ENCODE data around the gene CDC23. TPM values are rescaled to one million over a fixed set of nuclear protein-coding genes. Genes with fewer than 3 reads are reported as not detected.

Gene CDC23
- total and polyA plus RNA-seq, 2 of the 4 experiments (the other 2 are of a cell fraction): 21.1 to 28.0 TPM

- no peak overlapping the region for H2BK120ac ChIP-seq (ENCODE audit: low read depth, low read length)
- no peaks in the 10 kb centered on the region for H3K79me1 ChIP-seq (ENCODE audit: low read depth in 1 of 2, low read length in 2 of 2)
- H2BK20ac ChIP-seq (ENCODE audit: low read depth, low read length): no peak overlapping the region
- H3K56ac ChIP-seq (ENCODE audit: extremely low read depth, insufficient read depth, low read length): no peak overlapping the region
- H2BK5ac ChIP-seq (ENCODE audit: low read depth, low read length, poor library complexity, severe bottlenecking): no peak overlapping the region
- CTCF ChIA-PET: no interaction called here
- no peak for TF ChIP-seq NFE2L2 (IDR thresholded peaks at IDR 0.05; ENCODE audit: low read depth, low read length)
- TF ChIP-seq RCOR1 (IDR thresholded peaks at IDR 0.05; ENCODE audit: insufficient replicate concordance, low read length): no peak
- no peak for TF ChIP-seq MXI1 (IDR thresholded peaks at IDR 0.05; ENCODE audit: borderline replicate concordance, low read depth, low read length)
- TF ChIP-seq POLR2A (IDR thresholded peaks at IDR 0.05; ENCODE audit: low read depth, low read length): no peak
- no peak for TF ChIP-seq RFX5 (IDR thresholded peaks at IDR 0.05; ENCODE audit: low read depth, low read length)
- TF ChIP-seq FOS (IDR thresholded peaks at IDR 0.05; ENCODE audit: low read depth, low read length): no peak
- no peak for TF ChIP-seq CTCF (conservative IDR thresholded peaks at IDR 0.05; ENCODE audit: low read depth, low read length)
- TF ChIP-seq, protein P1, sequence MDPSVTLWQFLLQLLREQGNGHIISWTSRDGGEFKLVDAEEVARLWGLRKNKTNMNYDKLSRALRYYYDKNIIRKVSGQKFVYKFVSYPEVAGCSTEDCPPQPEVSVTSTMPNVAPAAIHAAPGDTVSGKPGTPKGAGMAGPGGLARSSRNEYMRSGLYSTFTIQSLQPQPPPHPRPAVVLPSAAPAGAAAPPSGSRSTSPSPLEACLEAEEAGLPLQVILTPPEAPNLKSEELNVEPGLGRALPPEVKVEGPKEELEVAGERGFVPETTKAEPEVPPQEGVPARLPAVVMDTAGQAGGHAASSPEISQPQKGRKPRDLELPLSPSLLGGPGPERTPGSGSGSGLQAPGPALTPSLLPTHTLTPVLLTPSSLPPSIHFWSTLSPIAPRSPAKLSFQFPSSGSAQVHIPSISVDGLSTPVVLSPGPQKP (IDR thresholded peaks at IDR 0.05; ENCODE audit: borderline replicate concordance, low read depth, low read length): no peak
- TF ChIP-seq BHLHE40 (IDR thresholded peaks at IDR 0.05; ENCODE audit: low read depth, low read length): no peak
- no peak for TF ChIP-seq CEBPB (IDR thresholded peaks at IDR 0.05; ENCODE audit: low read depth, low read length)
- TF ChIP-seq SMC3 (IDR thresholded peaks at IDR 0.05; ENCODE audit: low read depth, low read length): no peak
- no peak overlapping the region for H4K8ac ChIP-seq (ENCODE audit: low read depth in 2 of 2, low read length in 2 of 2)
- no peak overlapping the region for H3K14ac ChIP-seq (replicated peaks; ENCODE audit: low read depth, low read length)
- H4K20me1 ChIP-seq (ENCODE audit: insufficient read depth, low read length): no peaks in the 10 kb centered on the region
- no peak overlapping the region for H2AK5ac ChIP-seq (ENCODE audit: low read depth, low read length)
- H3K4ac ChIP-seq (ENCODE audit: low read depth, low read length): no peak overlapping the region
- H3K9me1 ChIP-seq (ENCODE audit: insufficient read depth, low read length): no peaks in the 10 kb centered on the region
- no peak for ATAC-seq (ENCODE audit: low read depth)
- POLR2A ChIA-PET (ENCODE audit: unreplicated experiment): no interaction called here
- H2BK15ac ChIP-seq (ENCODE audit: low read depth, low read length): no peak overlapping the region
- H3K23ac ChIP-seq (ENCODE audit: low read depth, low read length): no peak overlapping the region
- no peaks in the 10 kb centered on the region for H3K36me3 ChIP-seq (ENCODE audit: control insufficient read depth, insufficient read depth, low read length)
- H2AFZ ChIP-seq (replicated peaks; ENCODE audit: low read length, poor library complexity): no peak overlapping the region
- no peak overlapping the region for H2AK9ac ChIP-seq (replicated peaks; ENCODE audit: low read depth, low read length, poor library complexity)
- in situ Hi-C loops (cut with MboI; ENCODE audit: low sequenced_read_pairs): loop anchor here (10.0 kb wide), 1 partner anchor 188 kb away; no protein-coding TSS in a partner anchor
- dilution Hi-C loops (cut with HindIII; ENCODE audit: low sequenced_read_pairs, unreplicated experiment): no loop called here
- BruUV-seq (replicated peaks): no TSS peak
- intact Hi-C loops (cut with micrococcal nuclease): no loop called here
- peaks cover 7% of the 10 kb centered on the region for H3K9me3 ChIP-seq (ENCODE audit: control insufficient read depth, insufficient read depth, low read length)
- DNase-seq: no peak
- H3K27ac ChIP-seq (ENCODE audit: insufficient read depth, low read length): no peak overlapping the region
- no peak overlapping the region for H4K91ac ChIP-seq (ENCODE audit: insufficient read depth, low read depth, low read length)
- H3K4me2 ChIP-seq (ENCODE audit: low read depth, low read length): no peak overlapping the region
- no peak overlapping the region for H3K4me3 ChIP-seq (ENCODE audit: insufficient read depth, low read depth, low read length)
- no peaks in the 10 kb centered on the region for H3K4me1 ChIP-seq (ENCODE audit: control insufficient read depth, insufficient read depth, low read length)
- H3K18ac ChIP-seq (ENCODE audit: low read depth, low read length): no peak overlapping the region
- peaks cover 10% of the 10 kb centered on the region for H3K27me3 ChIP-seq (ENCODE audit: control insufficient read depth, insufficient read depth, low read length)
- no peak overlapping the region for H4K5ac ChIP-seq (ENCODE audit: low read depth, low read length)
- no peak overlapping the region for H3K9ac ChIP-seq (ENCODE audit: low read depth, low read length)
Observed at GRCh38 chr5:138226910-138227309, 13.8 kb upstream of the CDC23 start.
